Stimulated activated CD4-positive, alpha-beta T cell treated with anti-CD3 and anti-CD28 coated beads, Interleukin-4, amount 100 ng/mL, for 4 hours (primary cell): ENCODE measurements around the gene SLC17A7.

Experiments
- DNase-seq, 2 experiments: peaks; one replicate each; pipeline ENCODE4 v3.0.0-alpha.2; 2020

SLC17A7 gene

DNA sequence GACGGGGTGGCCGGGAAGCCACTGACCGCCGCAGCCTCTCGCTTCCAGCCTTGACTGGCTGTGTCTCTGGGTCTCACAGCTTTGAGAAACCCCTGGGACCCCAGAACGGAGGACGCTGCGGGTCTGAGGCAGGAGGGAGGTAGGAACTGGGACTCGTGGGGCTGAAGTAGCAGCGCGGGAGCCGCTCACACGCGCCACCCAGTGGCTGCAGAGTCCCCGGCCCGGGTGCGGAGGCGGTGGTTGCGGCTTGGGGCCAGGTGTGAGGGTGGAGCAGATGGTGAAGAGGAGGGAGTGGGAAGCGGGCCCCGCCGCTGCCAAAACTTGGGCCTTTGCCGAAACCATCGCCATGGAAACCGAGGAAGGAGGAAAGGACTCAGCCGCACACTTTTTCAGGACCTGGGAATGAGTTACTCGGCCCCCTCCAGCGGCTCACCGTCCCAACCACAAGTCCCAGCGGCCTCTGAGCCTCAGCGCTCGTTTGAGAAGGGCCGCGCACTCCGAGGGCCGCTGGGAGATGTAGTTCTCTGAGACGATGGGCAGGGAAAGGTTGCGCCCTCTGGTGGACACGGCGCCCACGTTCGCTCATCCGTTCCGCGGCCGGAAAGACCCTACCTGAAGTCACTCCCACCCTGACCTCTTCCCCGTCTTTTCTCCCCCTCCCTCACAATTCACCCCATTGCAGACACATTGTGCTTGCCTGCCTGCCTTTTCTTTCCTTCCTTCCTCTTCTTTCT lies 2.2 kb upstream of the SLC17A7 start:
- DNase-seq = peak; percentile 90 to 92

DNA sequence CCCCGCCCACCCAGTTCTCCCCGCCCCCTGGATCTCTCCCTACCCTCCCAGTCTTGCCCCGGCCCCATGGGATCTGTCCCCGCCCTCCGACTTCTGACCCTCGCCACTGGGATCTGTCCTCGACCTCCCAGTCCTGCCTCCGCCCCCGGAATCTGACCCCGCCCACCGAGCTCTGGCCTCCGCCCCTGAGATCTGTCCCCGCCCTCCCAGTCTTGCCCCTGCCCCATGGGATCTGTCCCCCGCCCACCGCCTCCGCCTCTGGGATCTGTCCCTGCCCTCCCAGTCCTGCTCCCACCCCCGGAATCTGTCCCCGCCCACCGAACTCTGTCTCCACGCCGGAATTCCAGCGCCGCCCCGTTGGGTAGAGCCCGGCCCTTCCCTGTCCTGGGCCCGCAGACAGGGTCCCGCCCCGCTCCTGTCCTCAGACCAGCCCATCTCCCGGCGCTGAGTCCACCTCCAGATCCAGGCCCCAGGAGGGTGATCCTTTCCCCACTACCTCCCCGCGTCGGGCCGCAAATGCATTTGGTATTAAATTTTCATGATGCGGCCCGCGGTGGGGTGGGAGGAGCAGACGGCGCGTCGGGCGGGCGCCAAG lies 1.5 kb upstream of the SLC17A7 start:
- DNase-seq = peak in 1 of 2 experiments; percentile 55

DNA sequence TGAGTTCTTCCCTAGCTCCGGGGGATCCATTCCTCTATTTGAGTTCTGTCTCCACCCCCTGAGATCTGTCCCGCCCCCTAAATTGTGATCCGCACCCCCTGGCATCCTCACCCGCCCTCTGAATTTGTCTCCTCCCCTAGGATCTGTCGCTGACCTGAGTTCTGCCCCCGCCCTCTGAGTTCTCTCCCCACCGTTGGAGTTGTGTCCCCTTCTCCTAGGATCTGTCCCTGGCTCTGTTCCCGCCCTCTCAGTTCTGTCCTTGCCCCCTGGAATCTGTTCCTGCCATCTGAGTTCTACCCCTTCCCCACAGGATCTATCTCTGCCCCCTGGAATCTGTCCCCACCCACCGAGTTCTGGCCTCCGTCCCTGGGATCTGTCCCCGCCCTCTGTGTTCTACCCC lies 1.0 kb upstream of the SLC17A7 start:
- no peak for DNase-seq

DNA sequence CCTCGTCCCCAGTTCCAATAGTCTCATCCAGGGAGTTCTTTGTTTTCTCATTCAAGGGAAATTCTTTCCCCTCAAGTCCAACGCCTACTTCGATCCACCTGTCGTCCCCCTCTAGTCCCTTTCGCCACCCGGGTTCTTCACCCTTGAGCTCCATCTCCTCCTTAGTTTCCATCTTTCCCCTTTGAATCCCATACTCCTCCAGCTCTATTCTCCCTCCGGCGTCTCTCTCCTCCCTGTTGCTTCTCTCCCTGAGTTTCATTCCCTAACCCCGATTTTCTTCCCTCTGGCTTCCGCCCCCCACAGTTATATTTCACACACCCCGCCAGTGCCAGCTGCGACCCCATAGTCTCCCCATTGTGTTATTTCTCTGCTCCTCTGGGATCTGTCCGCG lies 628 bp upstream of the SLC17A7 start:
- no peak for DNase-seq

DNA sequence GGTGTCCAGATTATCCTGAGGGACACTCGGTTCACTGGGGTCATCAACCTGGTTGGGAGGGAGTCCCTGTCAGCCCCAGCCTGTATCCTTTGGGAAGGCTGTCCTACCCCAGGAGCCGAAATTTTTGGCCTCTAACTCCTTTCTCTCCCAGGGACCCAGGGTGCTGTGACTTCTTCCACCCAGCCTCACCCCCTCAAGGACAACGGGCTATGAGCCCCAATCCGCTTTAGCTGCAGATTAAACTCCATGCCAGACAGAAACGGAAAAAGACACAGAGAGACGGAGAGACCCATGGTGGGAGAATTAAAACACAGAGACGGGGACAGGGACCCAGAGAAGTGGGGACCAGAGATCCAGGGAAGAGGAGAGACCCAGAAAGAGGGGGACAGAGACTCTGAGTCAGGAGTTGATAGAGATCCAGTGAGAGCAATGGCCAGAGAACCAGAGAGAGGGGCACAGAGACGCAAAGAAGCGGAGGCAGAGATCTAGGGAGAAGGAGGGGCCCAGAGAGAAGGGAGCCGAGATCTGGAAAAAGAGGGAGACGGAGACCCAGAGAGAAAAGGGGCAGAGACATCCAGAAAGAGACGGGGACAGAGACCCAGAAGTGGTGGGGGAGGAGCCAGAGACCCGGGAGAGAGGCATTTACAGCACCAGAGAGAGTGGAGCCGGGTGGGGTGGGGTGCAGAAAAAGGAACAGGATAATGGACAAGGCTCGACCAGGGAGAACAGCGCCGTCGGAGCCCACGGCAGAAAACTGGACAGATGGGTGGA lies 703 bp downstream of the SLC17A7 start:
- no peak for DNase-seq

DNA sequence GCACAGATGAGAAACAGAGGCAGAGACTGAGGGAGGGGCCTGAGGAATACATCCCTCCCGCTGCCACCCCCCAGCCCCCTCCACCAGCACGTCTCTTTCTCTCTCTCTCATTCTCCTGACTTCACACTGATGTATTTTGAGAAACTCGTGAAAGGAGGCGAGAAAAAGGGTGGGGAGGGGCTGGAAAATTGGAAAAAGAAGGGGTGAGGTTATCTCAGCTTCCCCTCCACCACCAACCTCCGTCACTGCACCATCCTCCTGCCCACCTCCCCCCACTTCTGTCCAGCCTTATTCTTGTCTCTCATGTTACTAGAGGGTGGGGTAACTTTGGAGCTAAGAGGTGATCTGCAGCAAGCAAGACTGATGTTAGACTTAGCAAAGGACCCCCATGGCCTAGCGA lies 1.5 kb downstream of the SLC17A7 start:
- DNase-seq = no peak

DNA sequence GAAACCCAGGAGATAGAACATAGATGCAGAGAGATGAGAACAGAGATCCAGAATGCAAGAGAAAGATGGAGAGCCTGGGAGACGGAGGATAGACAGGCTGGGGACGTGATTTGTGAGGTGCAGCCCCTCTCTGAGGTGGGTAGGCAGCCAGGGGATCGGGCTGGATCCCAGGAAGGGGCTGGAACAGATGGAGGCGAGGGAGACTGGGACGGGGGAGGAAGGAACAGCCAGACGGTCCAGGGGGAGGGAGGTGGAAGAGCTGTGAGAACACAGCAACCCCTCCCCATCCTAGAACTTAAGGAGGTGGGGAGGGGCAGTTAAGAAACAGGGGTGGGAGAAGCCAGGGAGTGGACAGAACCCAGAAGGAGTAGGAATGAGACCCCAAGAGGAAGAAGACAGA lies 3.1 kb downstream of the SLC17A7 start:
- no peak for DNase-seq

DNA sequence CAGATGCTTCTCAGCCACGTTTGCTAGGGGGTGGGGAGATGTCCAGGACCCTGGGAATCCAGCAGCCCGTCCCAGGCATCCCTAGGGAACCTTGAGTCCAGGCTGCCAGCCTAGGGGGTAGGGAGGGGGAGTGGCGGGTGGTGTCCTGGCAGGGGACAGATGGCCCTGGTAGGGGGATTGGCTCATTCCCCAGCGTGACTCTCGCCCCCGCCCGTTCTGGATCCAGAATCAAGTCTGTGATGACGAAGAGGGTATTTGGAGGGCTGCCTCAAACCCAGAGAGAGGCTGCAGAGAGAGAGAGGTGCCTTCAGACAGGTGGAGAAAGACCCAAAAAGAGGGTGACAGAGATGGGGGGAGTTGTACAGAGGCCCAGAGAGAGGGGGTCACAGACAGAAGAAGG lies 4.1 kb downstream of the SLC17A7 start:
- no peak for DNase-seq

DNA sequence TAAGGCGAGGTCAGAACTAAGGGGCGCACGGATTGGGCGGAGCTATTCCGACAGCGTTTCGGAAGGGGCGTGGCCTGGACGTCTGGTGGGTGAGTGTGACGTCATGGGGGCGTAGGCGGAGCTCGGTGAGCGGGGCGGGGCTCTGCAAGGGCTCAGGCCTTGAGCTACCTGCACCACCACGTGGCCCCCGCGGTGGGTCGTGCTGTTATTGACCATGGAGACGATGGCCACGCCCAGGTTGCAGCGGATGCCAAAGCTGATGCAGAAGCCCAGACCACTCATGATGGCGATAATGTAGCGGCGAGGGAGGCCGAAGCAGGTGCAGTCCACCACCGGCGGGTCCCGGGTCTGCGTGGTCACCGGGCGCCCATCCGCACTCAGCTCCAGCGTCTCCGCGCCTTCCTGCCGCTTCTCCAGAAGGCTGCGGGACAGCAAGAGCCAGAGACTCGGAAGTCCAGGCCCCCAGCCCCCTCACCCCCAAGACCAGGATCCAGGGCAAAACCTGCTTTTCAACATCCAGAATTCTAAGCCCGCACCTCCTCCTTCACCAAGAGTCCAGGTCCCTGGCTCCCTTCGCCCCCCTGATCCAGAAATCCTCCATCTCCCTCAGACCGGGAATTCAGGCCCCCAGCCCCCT lies 4.8 kb downstream of the SLC17A7 start:
- DNase-seq = peak; percentile 53

DNA sequence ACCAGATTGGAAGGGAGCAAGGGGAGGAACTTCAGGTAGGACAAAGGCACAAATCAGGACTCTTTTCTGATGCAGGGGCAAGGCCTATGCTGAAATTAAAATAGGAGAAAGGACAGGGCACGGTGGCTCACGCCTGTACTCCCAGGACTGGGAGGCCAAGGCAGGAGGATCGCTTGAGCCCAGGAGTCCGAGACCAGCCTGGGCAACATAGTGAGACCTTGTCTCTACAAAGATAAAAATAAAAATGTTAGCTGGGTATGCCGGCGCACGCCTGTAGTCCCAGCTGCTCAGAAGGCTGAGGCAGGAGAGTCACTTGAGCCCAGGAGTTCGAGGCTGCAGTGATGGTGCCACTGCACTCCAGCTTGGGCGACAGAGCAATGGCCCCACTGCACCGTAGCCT lies 5.7 kb downstream of the SLC17A7 start:
- no peak for DNase-seq

DNA sequence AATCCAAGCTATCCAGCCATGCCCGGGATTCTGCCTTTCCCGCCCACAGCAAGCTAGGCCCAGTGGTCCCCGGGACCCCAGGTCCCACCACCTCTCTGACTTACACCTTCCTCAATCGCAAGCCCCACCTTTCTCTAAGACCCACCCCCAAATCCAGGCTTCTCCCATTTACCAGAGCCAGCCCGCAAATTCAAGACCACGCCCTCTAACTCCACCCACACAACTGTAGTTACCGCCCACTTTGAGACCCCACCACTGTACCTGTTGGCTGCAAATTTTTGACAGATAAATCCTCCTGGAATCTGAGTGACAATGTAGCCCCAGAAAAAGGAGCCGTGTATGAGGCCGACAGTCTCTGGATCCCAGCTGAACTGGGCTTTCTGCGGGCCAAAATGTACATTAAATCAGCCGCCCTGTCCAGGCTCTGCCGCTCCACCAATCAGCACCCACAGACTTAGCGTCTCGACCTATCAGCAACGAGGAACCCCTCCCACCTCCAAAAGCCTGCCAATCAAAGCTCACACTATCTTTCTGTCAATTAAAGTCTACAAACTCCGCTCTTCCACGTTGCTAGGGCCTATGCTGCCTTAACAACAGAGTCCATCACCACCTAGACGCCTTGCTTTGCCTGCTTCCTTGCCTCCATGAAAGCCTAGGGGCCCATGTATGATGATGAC lies 6.3 kb downstream of the SLC17A7 start:
- DNase-seq = no peak

DNA sequence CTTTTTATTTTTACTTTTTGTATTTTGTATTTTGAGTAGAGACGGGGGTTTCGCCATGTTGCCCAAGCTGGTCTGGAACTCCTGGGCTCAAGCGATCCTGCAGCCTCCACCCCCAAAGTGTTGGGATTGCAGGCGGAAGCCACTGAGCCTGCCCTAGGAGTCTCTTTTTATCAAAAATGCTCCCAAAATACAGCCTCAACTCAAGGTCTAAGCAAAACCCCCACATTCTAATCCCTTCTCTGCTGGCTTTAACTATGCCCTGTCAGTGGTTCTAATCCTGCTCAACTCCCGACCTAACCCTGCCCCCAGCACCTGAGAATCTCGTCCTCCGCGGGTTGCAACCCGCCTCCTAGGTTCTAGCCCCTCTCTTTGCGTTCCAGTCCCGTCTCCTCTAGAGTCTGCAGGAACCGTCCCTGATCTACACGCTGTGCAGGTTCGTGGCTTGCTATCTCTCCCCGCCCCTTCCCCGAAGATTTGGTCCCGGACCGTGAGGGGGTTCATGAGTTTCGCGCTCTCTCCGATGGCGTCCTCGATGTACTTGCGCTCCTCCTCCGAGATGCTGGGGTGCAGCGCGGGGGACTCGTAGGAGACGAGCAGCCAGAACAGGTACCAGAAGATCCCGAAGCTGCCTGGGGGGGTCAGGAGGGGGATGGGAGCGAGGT lies 8.0 kb downstream of the SLC17A7 start:
- no peak for DNase-seq

DNA sequence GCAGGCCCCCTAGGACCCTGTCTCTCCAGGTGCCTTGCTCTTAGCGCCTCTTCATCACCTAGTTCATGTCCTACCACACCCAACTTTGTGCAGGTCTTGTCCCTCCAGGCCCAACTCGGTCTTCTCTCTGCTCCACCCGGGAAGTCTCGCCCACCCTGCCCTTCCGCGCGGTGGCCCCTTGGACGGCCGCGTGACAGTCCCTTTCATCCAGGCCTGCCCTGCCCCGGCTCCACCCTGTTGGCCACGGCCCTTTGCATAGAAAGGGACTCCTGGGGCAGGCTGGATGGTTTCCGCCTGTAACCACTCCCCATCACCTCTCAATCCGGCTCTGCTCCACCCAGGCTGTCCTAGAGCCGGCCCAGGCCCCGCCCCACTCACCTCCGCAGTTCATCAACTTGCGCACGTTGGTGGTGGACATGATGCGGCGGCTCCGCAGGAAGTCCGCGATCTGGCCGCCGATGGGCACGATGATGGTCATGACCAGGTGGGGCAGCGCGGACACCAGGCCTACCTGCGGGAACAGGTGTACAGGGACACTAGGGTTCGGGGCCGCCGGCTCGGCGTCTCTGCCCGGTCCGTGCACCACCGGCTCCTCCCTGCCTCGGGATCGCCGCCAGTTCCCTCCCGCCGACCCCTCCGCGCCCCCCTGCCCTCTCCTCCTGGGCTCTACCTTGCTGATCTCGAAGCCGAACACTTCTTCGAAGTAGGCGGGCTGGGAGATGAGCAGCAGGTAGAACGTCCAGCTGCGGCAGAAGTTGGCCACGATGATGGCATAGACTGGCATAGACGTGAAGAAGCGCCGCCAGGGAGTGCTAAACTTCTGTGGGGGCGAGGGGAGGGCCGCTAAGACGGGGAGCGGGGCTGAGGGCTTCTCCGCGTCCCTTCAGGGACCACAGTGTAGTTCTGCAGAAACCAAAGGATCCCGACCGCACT lies 8.9 kb downstream of the SLC17A7 start:
- DNase-seq = no peak

DNA sequence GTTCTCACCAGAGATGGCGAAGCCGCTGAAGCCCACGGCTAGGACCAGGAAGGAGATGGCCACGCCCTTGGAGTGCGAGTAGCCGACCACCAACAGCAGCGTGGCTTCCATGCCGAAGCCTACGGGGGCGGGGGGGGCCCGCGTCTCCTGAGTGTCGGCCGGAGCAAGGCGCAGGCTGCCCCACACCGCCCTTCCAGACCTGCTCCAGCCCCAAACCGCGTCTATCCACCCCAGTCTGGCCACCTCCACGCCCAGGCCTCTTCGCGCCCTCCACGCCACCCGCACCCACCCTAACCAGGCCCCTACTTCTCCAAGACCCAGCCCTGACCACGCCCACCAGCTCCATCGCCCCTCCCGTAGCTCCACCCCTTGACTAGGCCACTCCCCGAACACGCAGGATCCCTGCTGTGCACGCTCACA lies 10.0 kb downstream of the SLC17A7 start:
- DNase-seq = peak in 1 of 2 experiments; percentile 30

DNA sequence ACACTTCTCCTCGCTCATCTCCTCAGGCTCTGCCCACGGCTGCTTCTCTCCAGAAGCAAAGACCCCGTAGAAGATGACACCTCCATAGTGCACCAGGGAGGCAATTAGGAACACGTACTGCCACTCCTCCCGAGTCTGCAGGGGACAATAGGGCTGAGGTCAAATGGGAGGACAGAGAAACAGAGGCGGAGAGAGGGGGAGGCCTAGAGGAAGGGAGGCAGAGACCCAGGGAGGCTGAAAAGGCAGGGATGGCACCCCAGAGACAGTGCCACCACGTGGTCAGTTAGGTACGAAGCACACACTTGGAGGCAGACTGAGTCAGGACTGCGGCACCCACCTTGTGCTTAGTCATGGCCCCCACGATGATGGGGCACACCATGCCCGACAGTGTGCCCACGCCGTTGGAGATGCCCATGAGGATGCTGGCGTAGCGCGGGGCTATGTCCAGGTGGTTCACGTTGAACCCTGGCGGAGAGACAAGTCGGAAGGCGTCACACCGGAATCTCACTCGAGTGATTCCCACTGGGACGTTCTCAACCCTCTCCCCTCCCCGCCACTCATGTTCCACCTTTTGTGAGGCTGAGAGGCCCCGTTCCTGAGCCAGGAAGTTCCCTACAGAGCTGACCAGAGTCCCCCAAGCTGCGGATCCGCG lies 10.5 kb downstream of the SLC17A7 start:
- peak in 1 of 2 experiments; percentile 36 for DNase-seq

DNA sequence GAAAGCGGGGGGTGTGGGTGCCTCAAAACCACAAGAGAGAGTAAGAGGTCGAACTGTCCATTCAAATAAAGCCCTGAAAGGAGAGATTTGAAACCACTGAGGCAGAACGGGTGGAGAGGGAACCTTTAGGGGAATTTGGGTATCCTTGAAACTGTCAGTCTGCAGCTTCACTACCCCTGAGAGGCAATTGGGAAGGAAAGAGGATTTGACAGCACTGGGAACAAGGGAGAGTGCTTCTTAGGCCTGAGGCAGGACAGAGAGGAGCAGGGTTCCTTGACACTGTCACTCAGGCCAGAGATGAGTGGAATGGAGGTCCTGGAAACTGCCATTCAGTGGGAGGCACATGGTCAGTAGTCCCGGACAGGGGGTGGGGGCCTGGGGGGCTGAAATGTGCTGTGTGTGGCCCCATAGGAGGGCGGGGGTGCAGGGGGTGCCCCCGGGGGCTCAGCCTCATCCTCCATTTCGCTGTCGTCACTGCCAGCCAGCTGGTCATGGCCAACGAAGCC lies 11.1 kb downstream of the SLC17A7 start:
- DNase-seq = no peak

DNA sequence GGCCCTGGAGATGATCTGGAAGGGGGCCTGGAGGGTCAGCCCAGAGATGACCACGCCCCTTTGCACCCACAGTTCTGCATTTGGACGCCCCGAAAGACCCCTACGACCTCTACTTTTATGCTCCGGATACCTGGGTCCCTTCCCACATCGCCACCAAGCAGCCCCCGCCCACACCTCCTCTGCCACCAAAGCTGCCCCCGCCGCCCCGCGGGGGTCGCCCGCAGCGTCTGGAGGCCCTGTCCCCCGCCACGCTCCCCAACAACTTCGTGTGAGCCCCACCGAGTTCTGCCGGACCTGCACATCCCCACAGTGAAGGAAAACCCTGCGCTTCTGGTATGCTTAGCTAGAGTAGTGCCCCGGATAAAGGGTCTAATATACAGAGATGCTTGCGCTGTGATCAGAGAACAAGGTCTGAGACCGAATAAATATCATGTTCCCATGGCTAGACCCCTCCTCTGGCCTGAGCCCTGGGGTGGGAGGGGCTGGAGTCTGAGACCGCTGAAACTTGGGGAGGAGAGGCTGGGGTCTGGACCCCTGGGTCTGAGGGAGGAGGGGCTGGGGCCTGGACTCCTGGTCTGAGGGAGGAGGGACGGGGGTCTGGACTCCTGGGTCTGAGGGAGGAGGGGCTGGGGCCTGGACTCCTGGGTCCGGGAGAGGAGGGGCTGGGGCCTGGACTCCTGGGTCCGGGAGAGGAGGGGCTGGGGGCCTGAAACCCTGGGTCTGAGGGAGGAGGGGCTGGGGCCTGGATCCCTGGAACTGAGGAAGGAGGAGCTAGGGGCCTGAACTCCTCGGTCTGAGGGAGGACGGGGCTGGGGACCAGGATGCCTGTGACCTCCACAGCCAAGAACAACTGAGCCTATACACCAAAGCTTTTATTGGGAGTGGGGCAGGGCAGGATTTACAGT lies 12.5 kb downstream of the SLC17A7 start:
- no peak for DNase-seq

DNA sequence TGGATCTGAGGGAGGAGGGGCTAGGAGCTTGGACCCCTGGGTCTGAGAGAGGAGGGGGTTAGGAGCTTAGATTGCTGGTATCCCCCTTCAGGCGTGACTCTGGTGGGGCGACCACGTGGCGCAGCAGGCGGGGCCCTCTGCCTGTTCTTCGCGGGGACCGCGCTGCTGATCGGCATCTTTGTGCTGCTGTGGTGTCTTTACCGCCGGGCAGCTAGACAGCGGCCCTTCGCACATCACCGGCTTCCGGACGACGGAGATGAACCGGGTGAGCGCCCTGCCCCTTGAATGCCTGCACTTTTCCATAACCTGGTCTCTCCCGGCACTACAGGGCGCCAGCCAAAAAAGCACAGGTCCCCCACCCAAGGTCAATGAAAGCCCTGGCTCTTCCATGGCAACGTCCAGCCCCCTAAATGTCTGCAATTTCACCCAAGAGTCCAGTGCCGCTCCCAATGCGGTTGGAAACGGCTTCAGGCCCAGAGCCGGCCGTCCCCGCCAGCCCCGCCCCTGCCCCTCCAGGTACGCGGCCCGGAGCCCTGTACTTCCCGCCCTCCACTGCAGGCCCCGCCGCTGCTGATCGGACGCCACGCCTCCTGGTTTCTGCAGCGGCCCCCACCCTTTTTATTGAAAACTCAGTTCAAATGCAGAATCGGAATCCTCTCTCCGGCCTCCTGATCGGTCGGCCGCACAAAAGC lies 13.3 kb downstream of the SLC17A7 start:
- DNase-seq = no peak

DNA sequence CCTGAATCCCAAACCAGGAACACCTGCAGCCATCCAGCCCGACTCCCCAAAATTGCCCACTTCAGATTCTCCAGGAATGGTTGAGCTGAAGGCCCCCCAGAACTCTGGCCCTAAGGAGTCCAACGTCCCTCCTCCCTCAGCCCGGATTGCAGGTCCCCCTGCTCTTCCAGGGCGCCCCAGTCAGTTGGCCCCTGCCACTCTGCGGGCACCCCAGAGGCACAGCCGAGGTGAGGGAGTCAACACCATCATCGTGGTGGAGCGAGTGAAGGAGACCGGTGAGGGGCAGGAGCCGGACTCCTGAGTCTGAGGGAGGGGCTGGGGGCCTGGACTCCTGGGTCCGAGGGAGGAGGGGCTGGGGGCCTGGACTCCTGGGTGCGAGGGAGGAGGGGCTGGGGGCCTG lies 14.0 kb downstream of the SLC17A7 start:
- no peak for DNase-seq
